ENCODE measurements around the gene HOXC11. TPM values are rescaled to one million over a fixed set of nuclear protein-coding genes. Genes with fewer than 3 reads are reported as not detected.

The HOXC11 gene
- total RNA-seq, 1 experiment from 2014 or later: 4.3 TPM

Other genes with a start within 250 kb of the HOXC11 start
- 19.8 and 27.0 TPM in 2 replicates for gene CALCOCO1, start 245.7 kb upstream of the HOXC11 start, total RNA-seq (2014; rRNA removed; shearing (Covaris generic))
- not detected in 2 replicates for gene CISTR, start 221.1 kb upstream of the HOXC11 start, total RNA-seq (2014; rRNA removed; shearing (Covaris generic))
- 6.0 and 7.2 TPM in 2 replicates for gene HOXC13, start 34.3 kb upstream of the HOXC11 start, total RNA-seq (2014; rRNA removed; shearing (Covaris generic))
- gene HOXC12, start 18.2 kb upstream of the HOXC11 start, total RNA-seq (2014; rRNA removed; shearing (Covaris generic)): 8.6 and 11.0 TPM in 2 replicates
- 11.1 and 13.5 TPM in 2 replicates for gene HOTAIR, start 1.8 kb downstream of the HOXC11 start, total RNA-seq (2014; rRNA removed; shearing (Covaris generic))
- 3.2 and 7.5 TPM in 2 replicates for gene HOXC10, start 12.0 kb downstream of the HOXC11 start, total RNA-seq (2014; rRNA removed; shearing (Covaris generic))
- gene HOXC9, start 27.0 kb downstream of the HOXC11 start, total RNA-seq (2014; rRNA removed; shearing (Covaris generic)): 9.6 and 14.2 TPM in 2 replicates
- 0.19 and 1.3 TPM in 2 replicates for gene HOXC8, start 35.9 kb downstream of the HOXC11 start, total RNA-seq (2014; rRNA removed; shearing (Covaris generic))
- 2.9 and 6.2 TPM in 2 replicates for gene HOXC6, start 55.3 kb downstream of the HOXC11 start, total RNA-seq (2014; rRNA removed; shearing (Covaris generic))
- not detected in 2 replicates for gene HOXC5, start 59.9 kb downstream of the HOXC11 start, total RNA-seq (2014; rRNA removed; shearing (Covaris generic))
- 1.4 and 2.2 TPM in 2 replicates for gene HOXC4, start 80.7 kb downstream of the HOXC11 start, total RNA-seq (2014; rRNA removed; shearing (Covaris generic))
- 35.9 and 50.6 TPM in 2 replicates for gene SMUG1, start 215.9 kb downstream of the HOXC11 start, total RNA-seq (2014; rRNA removed; shearing (Covaris generic))

Measured in SJSA1 (cell line).